GM15510 (cell line): ENCODE results near the gene USB1.

Experiments used
- POLR2A ChIP-seq: IDR thresholded peaks from 3 replicates; pipeline ENCODE4 v1.6.1; 2011; ENCODE audit warnings: borderline replicate concordance; ENCODE audit not compliant: insufficient read length; ENCODE audit errors: extremely low read depth

Gene USB1

DNA sequence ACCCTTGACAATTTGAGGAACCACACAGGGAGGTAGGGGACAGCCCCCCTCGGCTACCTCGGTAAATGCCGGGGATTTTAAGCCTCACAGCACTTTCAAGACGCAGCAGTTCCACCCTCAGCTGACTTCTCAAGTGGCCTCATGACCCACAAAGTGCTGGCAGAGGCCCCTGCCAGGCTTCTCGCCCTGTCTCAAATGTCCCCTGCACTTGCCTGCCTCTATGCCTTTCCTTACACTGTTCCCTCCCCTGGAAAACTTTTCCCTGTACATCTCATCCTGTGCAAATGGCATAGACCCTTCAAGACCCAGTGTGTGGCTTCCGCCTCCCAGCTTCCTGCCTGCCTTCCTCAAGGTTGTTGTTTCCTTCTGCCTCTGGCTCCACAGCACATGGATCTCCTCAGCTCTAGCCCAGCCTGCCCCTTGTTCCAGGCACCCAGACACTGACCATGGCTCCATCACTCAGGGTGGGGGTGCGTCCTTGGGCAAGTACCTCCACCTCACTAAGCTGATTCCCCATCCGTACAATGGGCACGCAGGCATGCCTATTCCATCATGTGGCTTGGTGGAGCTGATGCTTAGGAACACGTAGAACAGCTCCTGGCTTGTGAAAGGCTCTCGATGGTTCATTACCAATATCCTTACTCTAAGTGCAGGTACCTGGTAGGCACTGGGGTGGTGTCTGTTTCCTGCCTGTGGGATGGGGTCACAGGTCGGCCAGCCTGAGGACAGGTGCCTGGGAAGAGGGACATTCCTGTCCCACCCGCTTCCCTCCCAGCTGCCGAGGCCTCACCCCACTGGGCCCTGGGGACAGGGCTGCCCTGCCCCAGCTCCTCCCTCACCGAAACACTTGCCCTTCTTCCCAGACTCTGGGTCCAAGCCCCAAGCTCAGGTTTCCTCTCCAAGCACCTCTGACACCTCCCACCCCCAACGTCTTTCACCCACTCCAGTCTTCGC, 48.3 kb downstream of the USB1 start:
- TF ChIP-seq POLR2A: no peak

DNA sequence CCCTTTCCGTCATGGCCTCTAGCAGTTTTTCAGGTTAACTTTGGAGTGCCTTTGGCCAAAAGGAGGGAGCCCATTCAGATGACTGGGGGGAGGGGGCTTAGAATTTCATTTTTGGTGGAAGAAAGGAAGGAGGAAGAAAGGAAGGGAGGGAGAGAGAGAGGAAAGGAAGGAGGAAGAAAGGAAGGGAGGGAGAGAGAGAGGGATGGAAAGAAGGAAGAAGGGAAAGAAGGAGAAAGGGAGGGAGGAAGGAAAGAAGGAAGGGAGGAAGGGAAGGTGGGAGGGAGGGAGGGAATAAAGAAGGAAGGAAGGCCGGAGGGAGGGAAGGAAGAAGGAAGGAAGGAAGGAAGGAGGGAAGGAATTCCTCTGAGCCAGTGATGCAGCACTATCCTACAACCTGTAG, 50.1 kb downstream of the USB1 start:
- TF ChIP-seq POLR2A: no peak

DNA sequence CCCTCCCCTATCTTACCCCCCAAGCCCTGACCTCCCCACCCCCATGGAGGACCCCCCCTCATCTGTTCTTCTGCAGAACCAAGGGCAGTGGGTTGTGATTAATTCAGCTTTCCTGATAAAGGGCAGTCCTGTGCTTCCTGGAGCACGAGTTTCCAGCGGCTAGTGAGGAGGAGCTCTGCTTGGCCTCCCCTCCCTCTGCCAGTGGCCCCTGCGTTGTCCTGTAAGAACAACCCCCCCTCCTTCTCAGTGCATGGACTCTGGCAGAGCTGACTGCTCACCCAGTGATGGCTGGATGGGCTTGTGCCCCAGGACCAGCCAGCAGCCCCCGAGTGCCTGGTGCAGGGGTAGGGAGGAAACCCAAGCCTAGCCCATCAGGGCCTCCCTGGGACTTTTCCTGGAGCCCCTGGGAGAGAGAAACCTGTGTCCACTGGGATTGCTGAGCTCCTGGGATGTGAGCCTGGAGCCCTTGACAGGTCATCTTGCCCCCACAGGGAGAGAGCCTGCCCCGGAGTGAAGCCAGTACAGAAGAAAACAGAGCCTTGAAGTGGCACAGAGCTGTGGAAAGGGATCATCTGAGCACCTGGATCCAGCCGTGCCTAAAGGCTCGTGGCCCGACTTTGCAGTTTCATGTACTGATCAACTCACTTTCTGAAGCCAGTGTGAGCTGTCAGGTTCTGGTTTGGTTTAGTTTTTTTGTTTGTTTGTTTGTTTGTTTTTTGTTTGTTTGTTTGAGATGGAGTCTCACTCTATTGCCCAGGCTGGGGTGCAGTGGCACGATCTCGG, 50.8 kb downstream of the USB1 start:
- no peak for TF ChIP-seq POLR2A

DNA sequence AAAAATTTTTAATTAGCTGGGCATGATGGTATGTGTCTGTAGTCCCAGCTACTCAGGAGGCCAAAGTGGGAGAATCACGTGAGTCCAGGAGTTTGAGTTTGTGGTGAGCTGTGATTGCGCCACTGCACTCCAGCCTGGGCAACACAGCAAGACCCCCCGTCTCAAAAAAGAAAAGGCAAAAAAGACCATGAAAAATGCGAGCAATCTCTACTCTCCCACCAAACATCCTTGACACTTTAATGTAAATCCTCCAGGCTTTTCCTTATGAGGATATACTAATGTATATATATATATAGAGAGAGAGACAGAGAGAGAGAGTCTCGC, 52.4 kb downstream of the USB1 start:
- TF ChIP-seq POLR2A: no peak

DNA sequence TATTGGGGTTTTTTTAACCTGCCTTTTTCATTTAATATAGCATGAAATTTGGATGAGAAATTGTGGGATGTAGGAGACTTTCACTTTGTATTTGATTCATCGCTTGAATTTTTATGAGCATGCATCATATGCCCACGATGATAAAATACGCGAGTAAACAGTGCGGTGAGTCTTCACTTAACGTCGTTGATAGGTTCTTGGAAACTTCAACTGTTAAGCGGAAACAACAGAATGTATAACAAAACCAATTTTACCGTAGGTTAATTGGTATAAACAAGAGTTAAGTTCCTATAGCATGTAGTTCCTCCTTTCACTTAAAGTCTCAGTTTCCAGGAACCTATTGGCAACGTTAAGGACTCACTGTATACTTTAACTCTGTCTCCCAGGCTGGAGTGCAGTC, 53.1 kb downstream of the USB1 start:
- TF ChIP-seq POLR2A: no peak

DNA sequence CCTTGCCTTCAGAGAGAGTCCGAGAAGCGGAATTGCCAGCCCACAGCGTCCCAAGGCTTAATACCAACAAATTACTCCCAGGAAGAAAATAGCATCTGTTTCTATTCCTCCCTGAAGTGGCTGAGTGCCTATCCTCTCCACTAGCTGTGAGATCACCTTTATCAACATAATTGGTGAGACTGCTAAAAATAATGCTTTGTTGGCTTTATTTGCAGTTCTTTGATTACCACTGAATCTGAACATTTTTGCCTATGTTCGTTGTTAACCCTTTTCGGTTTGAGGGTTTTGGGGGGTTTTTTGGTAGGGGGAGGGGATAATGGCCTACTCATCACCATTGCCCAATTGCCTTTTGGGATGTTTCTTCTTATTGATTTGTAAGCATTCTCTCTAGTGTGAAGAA, 55.4 kb downstream of the USB1 start:
- TF ChIP-seq POLR2A: no peak

DNA sequence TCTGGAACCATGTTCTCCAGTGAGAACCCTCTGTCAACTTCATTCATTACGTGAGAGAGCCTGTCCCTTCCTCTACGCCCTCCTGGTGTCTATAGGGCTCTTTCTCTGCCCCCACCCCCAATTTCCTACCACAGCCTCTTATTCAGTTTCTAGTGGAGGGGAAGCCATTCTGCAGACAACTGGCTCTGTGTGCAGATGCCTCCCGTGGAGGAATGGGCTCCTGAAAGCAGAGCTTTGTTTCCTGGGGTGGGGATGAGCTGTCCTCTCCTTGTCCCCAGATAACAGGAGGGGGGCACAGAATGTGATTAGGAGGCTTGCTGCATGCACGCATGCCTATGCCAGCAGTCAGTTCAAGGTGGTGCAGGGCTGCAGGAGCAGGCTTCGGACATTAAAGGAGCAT, 55.9 kb downstream of the USB1 start:
- TF ChIP-seq POLR2A: no peak

DNA sequence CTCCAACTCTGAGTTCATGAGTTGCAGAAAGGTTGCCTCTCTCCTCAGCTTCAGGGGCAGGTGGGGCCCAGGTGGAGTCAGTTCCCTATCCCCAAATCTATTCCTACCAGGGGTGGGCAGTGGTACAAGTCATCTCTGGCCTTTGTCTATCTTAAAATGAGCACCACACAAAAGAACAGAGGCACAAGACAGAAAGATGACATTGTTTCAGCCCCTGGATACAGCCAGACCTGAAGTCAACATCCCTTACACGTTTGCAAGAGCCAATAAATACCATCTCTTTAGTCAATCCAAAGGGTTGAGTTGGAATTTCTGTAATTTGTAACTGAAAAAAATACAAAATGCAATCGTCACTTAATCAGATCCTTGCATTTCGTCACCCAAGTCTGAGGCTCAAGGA, 56.6 kb downstream of the USB1 start:
- TF ChIP-seq POLR2A: no peak

DNA sequence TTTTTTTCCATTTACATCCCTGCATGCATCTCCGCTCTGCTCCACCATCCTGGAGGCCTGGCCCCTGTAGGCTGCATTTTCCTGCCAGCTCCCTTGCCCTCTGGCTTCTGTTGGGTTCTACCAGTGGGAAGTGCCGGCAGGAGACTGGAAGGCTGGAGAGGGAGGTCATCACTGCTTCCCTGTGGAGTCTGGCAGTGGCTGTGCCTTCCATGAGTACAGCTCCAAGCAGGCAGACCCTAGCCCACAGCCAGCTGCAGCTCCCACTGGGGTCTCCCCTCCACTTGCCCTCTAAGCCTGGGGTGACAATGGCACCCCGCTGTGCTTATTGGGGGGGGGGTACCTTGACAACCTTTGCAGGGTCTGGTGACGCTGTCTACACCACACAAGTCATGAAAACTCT, 61.6 kb downstream of the USB1 start:
- TF ChIP-seq POLR2A: no peak

DNA sequence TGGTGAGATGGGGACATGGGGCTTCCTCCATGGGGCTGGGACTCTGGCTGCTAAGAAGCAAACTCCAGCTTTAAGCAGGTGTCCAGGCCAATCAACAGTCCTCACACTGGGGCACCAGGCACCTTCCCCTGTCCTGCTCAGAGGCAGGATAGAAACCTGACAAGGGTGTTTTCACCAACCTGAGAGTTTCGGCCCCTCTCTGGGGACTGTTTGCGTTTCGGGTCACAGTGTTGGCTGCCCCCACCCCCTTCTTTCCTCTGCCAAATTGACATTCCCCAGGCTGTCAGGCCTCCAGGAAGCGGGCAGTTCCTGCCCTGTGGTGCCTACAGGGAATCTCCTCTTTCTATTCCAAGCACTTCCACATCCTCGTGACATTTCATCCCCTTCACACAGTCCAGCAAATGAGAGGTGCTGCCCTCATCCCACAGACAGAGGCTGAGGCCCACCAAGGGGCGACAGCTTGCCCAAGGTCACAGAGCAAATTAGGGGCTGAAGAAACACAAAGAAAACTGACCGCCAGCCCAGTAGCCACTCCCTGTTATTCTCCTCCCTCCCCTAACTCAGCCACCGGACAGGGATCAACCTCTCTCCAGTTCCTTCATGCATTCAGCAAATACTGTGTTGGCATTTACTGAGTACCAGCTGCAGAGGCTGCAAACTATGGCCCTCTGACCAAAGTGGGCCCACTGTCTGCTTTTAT, 62.3 kb downstream of the USB1 start:
- TF ChIP-seq POLR2A: no peak

DNA sequence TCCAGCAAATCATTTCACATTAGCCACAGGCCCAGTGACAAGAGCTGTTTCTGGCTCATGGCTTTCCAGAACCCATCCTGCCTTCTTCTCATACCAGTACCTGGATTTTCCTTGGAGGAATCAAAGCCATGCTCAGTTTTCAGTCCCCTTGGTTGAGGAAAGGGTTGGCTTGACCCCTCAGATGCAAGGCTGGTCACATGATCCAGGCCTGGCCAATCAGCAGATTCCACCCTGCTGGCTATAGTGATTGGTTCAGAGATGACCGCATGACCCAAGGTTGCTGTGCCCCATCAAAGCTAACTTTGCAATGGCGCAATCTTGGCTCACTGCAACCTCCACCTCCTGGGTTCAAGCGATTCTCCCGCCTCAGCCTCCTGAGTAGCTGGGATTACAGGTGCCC, 69.4 kb downstream of the USB1 start:
- no peak for TF ChIP-seq POLR2A
